Esophagus squamous epithelium (tissue), 5 donors: ENCODE measurements around the gene OGFOD3. TPM values are rescaled to one million over a fixed set of nuclear protein-coding genes. Genes with fewer than 3 reads are reported as not detected.
"Not testable (repeated sequence)": the region's sequence is repeated elsewhere in the genome, so short reads cannot be mapped to it uniquely, and the experiment has no call there.

ENCODE experiments used
- DNase-seq: peaks from one replicate; lab custom pipeline; 2025; lab: John Stamatoyannopoulos, UW
- H3K27ac ChIP-seq, 4 donors: fragments of 200-600 bp; sonication (generic); one replicate each; pipeline ENCODE4 v1.5.1; 2016 to 2019; ENCODE audit warnings: mild to moderate bottlenecking in 1 of 4
- H3K27me3 ChIP-seq, 4 donors: fragments of 200-600 bp; sonication (generic); 1 replicate in 3 of 4; 2 replicates in 1 of 4; pipeline versions ENCODE4 v1.5.1 to v1.6.0; 2017 to 2021; ENCODE audit warnings: antibody characterized with exemption in 1 of 4
- H3K36me3 ChIP-seq, 3 donors: fragments of 200-600 bp; sonication (generic); one replicate each; pipeline ENCODE4 v1.5.1; 2016 to 2019
- H3K4me1 ChIP-seq, 3 donors: fragments of 200-600 bp; sonication (generic); one replicate each; pipeline ENCODE4 v1.5.1; 2017 to 2019
- H3K4me3 ChIP-seq, 4 donors: fragments of 200-600 bp; sonication (generic); 1 replicate in 3 of 4; 2 replicates in 1 of 4; pipeline ENCODE4 v1.5.1; 2016 to 2019; ENCODE audit warnings: mild to moderate bottlenecking in 2 of 4, moderate library complexity in 1 of 4
- H3K9me3 ChIP-seq, 3 donors: fragments of 200-600 bp; sonication (generic); one replicate each; pipeline ENCODE4 v1.5.1; 2016 to 2019
- POLR2A ChIP-seq, 4 donors: fragments of 450-650 bp; IDR thresholded peaks; one replicate each; pipeline ENCODE4 v1.6.1; 2017; ENCODE audit warnings: antibody characterized with exemption in 4 of 4, mild to moderate bottlenecking in 4 of 4, moderate library complexity in 3 of 4
- WGBS, 2 donors: methylation state at CpG; one replicate each; pipeline ENCODE4 v1.1.5; 2018; 5-methylcytosine and 5-hydroxymethylcytosine counted together
- intact Hi-C: fragments of 100-400 bp; cut with DNase I; formaldehyde crosslinking; loops from one replicate; pipeline ENCODE4 v1.15.0; 2022
- total RNA-seq, 4 donors: library from RNA; depleted of rRNA; stranded (reverse); fragments of >200 nt; gene quantifications; one replicate each; pipeline ENCODE4 v1.1.0, GENCODE V29; 2016
- TF ChIP-seq, protein P1 (sequence below), 6 experiments: fragments of 450-650 bp in 4 of 6; fragments of 200-600 bp in 2 of 6; sonication (generic) in 2 of 6; IDR thresholded peaks; one replicate each; pipeline ENCODE4 v1.5.1; 2016 to 2019; ENCODE audit warnings: antibody characterized with exemption in 6 of 6, mild to moderate bottlenecking in 4 of 6, moderate library complexity in 4 of 6
- donor health status: DM: yes; HTN: yes; CAD: no.

Gene OGFOD3
- total RNA-seq, 4 donors from 2014 or later, result 11.9 to 26.7 (median 19.4) TPM

- DNase-seq, result no peak
- TF ChIP-seq POLR2A (IDR thresholded peaks at IDR 0.05), result no peak
- TF ChIP-seq, protein P1, sequence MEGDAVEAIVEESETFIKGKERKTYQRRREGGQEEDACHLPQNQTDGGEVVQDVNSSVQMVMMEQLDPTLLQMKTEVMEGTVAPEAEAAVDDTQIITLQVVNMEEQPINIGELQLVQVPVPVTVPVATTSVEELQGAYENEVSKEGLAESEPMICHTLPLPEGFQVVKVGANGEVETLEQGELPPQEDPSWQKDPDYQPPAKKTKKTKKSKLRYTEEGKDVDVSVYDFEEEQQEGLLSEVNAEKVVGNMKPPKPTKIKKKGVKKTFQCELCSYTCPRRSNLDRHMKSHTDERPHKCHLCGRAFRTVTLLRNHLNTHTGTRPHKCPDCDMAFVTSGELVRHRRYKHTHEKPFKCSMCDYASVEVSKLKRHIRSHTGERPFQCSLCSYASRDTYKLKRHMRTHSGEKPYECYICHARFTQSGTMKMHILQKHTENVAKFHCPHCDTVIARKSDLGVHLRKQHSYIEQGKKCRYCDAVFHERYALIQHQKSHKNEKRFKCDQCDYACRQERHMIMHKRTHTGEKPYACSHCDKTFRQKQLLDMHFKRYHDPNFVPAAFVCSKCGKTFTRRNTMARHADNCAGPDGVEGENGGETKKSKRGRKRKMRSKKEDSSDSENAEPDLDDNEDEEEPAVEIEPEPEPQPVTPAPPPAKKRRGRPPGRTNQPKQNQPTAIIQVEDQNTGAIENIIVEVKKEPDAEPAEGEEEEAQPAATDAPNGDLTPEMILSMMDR (IDR thresholded peaks at IDR 0.05), result no peak
- WGBS, 2 donors, result 91 to 92% methylated on average over 7 to 23 of the region's 26 CpGs
- no peak overlapping the region for H3K27ac ChIP-seq
- intact Hi-C loops, result loop anchor here (2.0 kb wide), 1 partner anchor 65 kb away; no protein-coding TSS in a partner anchor
- H3K36me3 ChIP-seq, result peaks cover 0 to 25% (median 0%) of the 10 kb centered on the region in 3 donors
- H3K4me1 ChIP-seq, result peaks cover 16 to 38% (median 16%) of the 10 kb centered on the region in 3 donors
- H3K9me3 ChIP-seq, result no peaks in the 10 kb centered on the region
- no peak overlapping the region for H3K4me3 ChIP-seq
- no peaks in the 10 kb centered on the region for H3K27me3 ChIP-seq
Measured at GRCh38 chr17:82415336-82415735, 3.0 kb downstream of the OGFOD3 start.

GRCh38 chr17:82414548-82415281 lies 3.7 kb downstream of the OGFOD3 start:
- 33 to 34% methylated on average over 25 to 33 of the region's 38 CpGs for WGBS, 2 donors
- no peak for DNase-seq
- intact Hi-C loops, result loop anchor here (2.0 kb wide), 1 partner anchor 64 kb away; no protein-coding TSS in a partner anchor
- Histone ChIP-seq H3K36me3 (peaks cover 0 to 28% (median 0%) of the 10 kb centered on the region in 3 donors), H3K27ac (no peak overlapping the region), H3K4me1 (peaks cover 16 to 35% (median 16%) of the 10 kb centered on the region in 3 donors), H3K4me3 (no peak overlapping the region), H3K9me3 (no peaks in the 10 kb centered on the region), H3K27me3 (no peaks in the 10 kb centered on the region)
- no peak for TF ChIP-seq POLR2A (IDR thresholded peaks at IDR 0.05)
- TF ChIP-seq, protein P1 (IDR thresholded peaks at IDR 0.05), result peak in 5 of 6 experiments; percentile 48 to 69 (median 63)

DNA sequence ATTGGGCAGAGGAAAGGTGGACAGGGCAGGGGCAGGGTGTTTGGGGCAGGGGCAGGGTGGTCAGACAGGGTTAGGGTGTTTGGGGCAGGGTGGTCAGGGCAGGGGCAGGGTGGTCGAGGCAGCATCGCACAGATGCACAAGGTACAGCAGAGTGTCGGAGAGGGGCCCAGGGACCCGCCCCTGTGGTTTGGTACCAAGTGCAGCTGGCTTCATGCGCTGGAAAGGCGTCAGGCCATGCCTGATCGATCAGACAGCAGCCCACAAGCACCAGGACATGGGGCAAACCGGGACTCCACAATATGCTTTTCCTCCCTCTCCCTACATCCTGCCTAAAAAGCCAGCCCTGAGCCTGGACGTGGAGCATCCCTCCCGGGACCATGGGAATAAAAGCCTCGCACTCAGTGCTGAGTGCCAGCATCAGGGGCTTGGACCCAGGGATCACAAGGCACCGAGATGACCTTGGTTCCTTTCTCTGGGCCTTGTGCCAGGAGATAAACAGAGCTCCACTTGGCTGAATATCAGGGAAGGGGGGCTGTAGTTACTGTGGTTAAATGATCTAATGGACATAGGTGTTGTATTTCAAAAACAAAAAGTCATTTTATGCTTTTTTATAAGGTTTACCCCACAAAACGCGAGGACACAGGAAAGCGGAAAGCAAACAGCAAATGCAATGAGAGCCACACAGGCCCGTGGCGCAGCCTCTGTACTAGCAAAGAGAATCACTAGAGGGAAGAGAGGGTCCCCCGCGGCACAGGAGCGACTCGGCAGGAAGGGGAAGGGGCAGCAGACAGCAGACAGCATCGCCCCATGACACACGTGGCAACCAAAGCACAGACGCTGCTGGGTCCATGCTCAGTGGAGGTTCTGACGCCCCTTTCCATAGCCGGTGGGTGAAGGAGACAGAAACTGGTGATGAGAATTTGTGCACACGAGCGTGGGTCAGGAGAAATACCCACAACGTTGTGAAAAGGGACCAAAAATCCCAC lies 5.6 kb downstream of the OGFOD3 start:
- Histone ChIP-seq H3K27me3 (no peaks in the 10 kb centered on the region), H3K27ac (no peak overlapping the region), H3K9me3 (no peaks in the 10 kb centered on the region), H3K4me1 (peaks cover 8 to 21% (median 9%) of the 10 kb centered on the region in 3 donors), H3K36me3 (peaks cover 0 to 44% (median 0%) of the 10 kb centered on the region in 3 donors), H3K4me3 (no peak overlapping the region)
- DNase-seq, result no peak
- intact Hi-C loops, result no loop called here
- WGBS, 2 donors, result 91 to 92% methylated on average over 26 of the region's 29 CpGs
- TF ChIP-seq, protein P1 (IDR thresholded peaks at IDR 0.05), result no peak
- TF ChIP-seq POLR2A (IDR thresholded peaks at IDR 0.05), result no peak

DNA sequence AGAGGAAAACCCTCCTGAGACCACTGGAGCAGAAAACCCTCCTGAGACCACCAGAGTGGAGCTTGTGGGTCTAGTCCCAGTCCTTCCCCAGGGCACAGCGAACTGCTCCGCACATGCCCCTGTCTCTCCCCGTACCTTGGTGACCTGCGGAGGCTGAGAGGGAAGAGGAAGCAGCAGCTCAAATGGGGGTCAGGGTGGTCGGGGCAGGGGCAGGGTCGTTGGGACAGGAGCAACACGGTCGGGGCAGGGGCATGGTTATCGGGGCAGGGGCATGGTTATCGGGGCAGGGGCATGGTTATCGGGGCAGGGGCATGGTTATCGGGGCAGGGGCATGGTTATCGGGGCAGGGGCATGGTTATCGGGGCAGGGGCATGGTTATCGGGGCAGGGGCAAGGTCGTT lies 6.3 kb downstream of the OGFOD3 start:
- Histone ChIP-seq H3K36me3 (peaks cover 0 to 50% (median 0%) of the 10 kb centered on the region in 3 donors), H3K4me1 (peaks cover 4 to 13% (median 5%) of the 10 kb centered on the region in 3 donors)
- WGBS, 2 donors, result 89 to 98% methylated on average over 9 of the region's 16 CpGs
- DNase-seq, intact Hi-C loops, H3K9me3 ChIP-seq, H3K27me3 ChIP-seq, H3K27ac ChIP-seq, H3K4me3 ChIP-seq: not testable (repeated sequence)

DNA sequence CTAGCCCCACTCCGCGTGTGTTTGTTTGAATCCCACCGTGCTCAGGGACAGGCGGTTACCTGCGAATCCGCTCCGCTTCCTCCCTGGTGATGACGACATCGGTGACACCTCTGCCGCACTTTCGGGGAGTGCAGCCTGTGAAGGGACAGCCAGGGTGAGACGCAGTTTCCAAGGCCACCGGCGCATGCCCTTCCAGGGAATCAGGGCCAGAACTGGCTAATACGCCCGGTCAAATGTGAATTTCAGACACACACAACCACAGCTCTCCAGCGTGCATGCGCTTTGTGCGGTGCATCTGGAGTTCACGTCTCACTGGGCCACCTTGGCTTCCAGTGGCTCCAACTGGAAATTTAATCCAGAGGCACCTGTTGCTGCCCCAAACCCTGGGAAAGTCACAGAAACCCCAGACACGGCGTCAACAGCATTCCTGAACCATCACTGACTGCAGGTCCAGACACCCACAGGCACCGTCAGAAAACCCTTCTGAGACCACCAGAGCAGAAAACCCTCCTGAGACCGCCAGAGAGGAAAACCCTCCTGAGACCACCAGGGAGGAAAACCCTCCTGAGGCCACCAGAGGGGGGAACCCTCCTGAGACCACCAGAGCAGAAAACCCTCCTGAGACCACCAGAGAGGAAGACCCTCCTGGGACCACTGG lies 6.9 kb downstream of the OGFOD3 start:
- Histone ChIP-seq H3K9me3 (no peaks in the 10 kb centered on the region), H3K4me1 (peaks cover 4 to 11% (median 5%) of the 10 kb centered on the region in 3 donors), H3K36me3 (peaks cover 0 to 53% (median 0%) of the 10 kb centered on the region in 3 donors), H3K4me3 (no peak overlapping the region), H3K27ac (no peak overlapping the region), H3K27me3 (no peaks in the 10 kb centered on the region)
- no peak for DNase-seq
- WGBS, 2 donors, result 91 to 99% methylated on average over 9 to 15 of the region's 24 CpGs
- intact Hi-C loops, result no loop called here
- TF ChIP-seq, protein P1 (IDR thresholded peaks at IDR 0.05), result no peak
- no peak for TF ChIP-seq POLR2A (IDR thresholded peaks at IDR 0.05)
